ENCODE measurements around the gene CUX1. TPM values are rescaled to one million over a fixed set of nuclear protein-coding genes. Genes with fewer than 3 reads are reported as not detected.

Gene CUX1
- total RNA-seq, 1 experiment from 2014 or later: 47.6 TPM

GRCh38 chr7:102018876-102019275, 201.4 kb downstream of the CUX1 start:
- no peak for DNase-seq (ENCODE audit: unreplicated experiment)
- intact Hi-C loops (cut with micrococcal nuclease): no loop called here
- ChIA-PET POLR2A (interaction anchor here (0.6 kb wide), 1 partner anchor 25 kb away, joined by 3 read pairs; no protein-coding TSS in a partner anchor), CTCF (no interaction called here)
- H3K4me3 Mint-ChIP-seq (ENCODE audit: unreplicated experiment): no peak overlapping the region
- H3K9me3 Mint-ChIP-seq (ENCODE audit: unreplicated experiment): no peaks in the 10 kb centered on the region
- peaks cover 13% of the 10 kb centered on the region for H3K36me3 Mint-ChIP-seq (ENCODE audit: insufficient read depth, unreplicated experiment)
- no peaks in the 10 kb centered on the region for H3K27me3 Mint-ChIP-seq (ENCODE audit: insufficient read depth, unreplicated experiment)
- no peak for TF ChIP-seq CTCF (IDR thresholded peaks at IDR 0.05; ENCODE audit: unreplicated experiment)
- no peak overlapping the region for H3K27ac Mint-ChIP-seq (ENCODE audit: low read depth, unreplicated experiment)
- no TSS peak for BruUV-seq (replicated peaks)
- no peaks in the 10 kb centered on the region for H3K4me1 Mint-ChIP-seq (ENCODE audit: insufficient read depth, unreplicated experiment)

GRCh38 chr7:102019461-102019860, 202.0 kb downstream of the CUX1 start:
- Mint-ChIP-seq H3K27ac (ENCODE audit: low read depth, unreplicated experiment) (no peak overlapping the region), H3K27me3 (ENCODE audit: insufficient read depth, unreplicated experiment) (no peaks in the 10 kb centered on the region), H3K4me3 (ENCODE audit: unreplicated experiment) (no peak overlapping the region), H3K4me1 (ENCODE audit: insufficient read depth, unreplicated experiment) (no peaks in the 10 kb centered on the region), H3K9me3 (ENCODE audit: unreplicated experiment) (no peaks in the 10 kb centered on the region), H3K36me3 (ENCODE audit: insufficient read depth, unreplicated experiment) (peaks cover 13% of the 10 kb centered on the region)
- no peak for DNase-seq (ENCODE audit: unreplicated experiment)
- POLR2A ChIA-PET: interaction anchor here (0.6 kb wide), 1 partner anchor 25 kb away, joined by 3 read pairs; no protein-coding TSS in a partner anchor
- CTCF ChIA-PET: no interaction called here
- TF ChIP-seq CTCF (IDR thresholded peaks at IDR 0.05; ENCODE audit: unreplicated experiment): no peak
- intact Hi-C loops (cut with micrococcal nuclease): no loop called here
- BruUV-seq (replicated peaks): no TSS peak

GRCh38 chr7:102021841-102022618, 204.6 kb downstream of the CUX1 start:
- H3K27ac Mint-ChIP-seq (ENCODE audit: low read depth, unreplicated experiment): no peak overlapping the region
- CTCF ChIA-PET: interaction anchor here (0.5 to 0.7 kb wide), 2 partner anchors 56 to 387 kb away, joined by 4 to 5 read pairs; no protein-coding TSS in a partner anchor

More at GRCh38 chr7:102021841-102022618, 204.6 kb downstream of the CUX1 start:
- Mint-ChIP-seq H3K4me3 (ENCODE audit: unreplicated experiment) (no peak overlapping the region), H3K27me3 (ENCODE audit: insufficient read depth, unreplicated experiment) (no peaks in the 10 kb centered on the region), H3K9me3 (ENCODE audit: unreplicated experiment) (no peaks in the 10 kb centered on the region), H3K36me3 (ENCODE audit: insufficient read depth, unreplicated experiment) (peaks cover 13% of the 10 kb centered on the region), H3K4me1 (ENCODE audit: insufficient read depth, unreplicated experiment) (no peaks in the 10 kb centered on the region)
- DNase-seq (ENCODE audit: unreplicated experiment): no peak
- intact Hi-C loops (cut with micrococcal nuclease): no loop called here
- BruUV-seq (replicated peaks): no TSS peak
- no peak for TF ChIP-seq CTCF (IDR thresholded peaks at IDR 0.05; ENCODE audit: unreplicated experiment)
- POLR2A ChIA-PET: no interaction called here
